Measurements from ENCODE around the gene EMILIN1.

DNA sequence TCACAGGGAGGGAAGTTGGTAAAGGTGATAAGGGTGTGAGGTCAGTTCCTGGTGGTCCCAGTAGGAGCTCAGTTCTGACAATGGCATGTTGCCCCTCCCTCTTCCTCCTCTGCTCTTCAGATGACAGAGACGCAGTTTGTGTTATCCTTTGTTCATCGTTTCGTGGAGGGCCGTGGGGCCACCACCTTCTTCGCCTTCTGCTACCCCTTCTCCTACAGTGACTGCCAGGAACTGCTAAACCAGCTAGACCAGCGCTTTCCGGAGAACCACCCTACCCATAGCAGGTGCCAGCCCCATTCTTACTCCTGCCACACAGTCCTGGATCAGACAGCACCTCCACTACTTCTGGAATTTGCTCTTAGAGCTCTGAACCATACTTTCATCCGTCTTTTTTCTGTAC, 24.6 kb upstream of the EMILIN1 start:
- no peak for TF ChIP-seq CTCF (IDR thresholded peaks at IDR 0.05)
- TF ChIP-seq POLR2A (IDR thresholded peaks at IDR 0.05) = no peak
